Liver (tissue), 3 donors: ENCODE measurements around the gene DMD.

Experiments used
- CTCF ChIP-seq: fragments of 150-350 bp; IDR thresholded peaks from 2 replicates; pipeline ENCODE4 v1.5.1; 2017; ENCODE audit warnings: improper control_type of control experiment, low read depth, low read length; ENCODE audit not compliant: missing input control
- EGR1 ChIP-seq, 2 donors: IDR thresholded peaks; 2 replicates each; pipeline ENCODE4 v1.6.1; 2016 to 2018; ENCODE audit warnings: antibody characterized with exemption in 2 of 2, low read depth in 2 of 2
- GABPA ChIP-seq, 2 donors: IDR thresholded peaks in 1 of 2; conservative IDR thresholded peaks in 1 of 2; 2 replicates each; pipeline ENCODE4 v1.6.1; 2016; ENCODE audit warnings: antibody characterized with exemption in 2 of 2, mild to moderate bottlenecking in 1 of 2, moderate library complexity in 1 of 2
- HNF4A ChIP-seq, 2 donors: conservative IDR thresholded peaks; 2 replicates each; pipeline ENCODE4 v1.6.1; 2016; ENCODE audit warnings: antibody characterized with exemption in 2 of 2, mild to moderate bottlenecking in 2 of 2
- RAD21 ChIP-seq, 2 donors: IDR thresholded peaks; 2 replicates each; pipeline ENCODE4 v1.6.1; 2016; ENCODE audit warnings: antibody characterized with exemption in 2 of 2, mild to moderate bottlenecking in 2 of 2
- REST ChIP-seq: IDR thresholded peaks from 2 replicates; pipeline ENCODE4 v1.6.1; 2016; ENCODE audit warnings: antibody characterized with exemption, mild to moderate bottlenecking
- RXRA ChIP-seq, 2 donors: IDR thresholded peaks; 2 replicates each; pipeline ENCODE4 v1.6.1; 2017 to 2018; ENCODE audit warnings: antibody characterized with exemption in 2 of 2, mild to moderate bottlenecking in 1 of 2
- TF ChIP-seq, protein P1 (sequence below): IDR thresholded peaks from 2 replicates; pipeline ENCODE4 v1.6.1; 2016; ENCODE audit warnings: antibody characterized with exemption
- TF ChIP-seq, protein P2 (sequence below): IDR thresholded peaks from 2 replicates; pipeline ENCODE4 v1.6.1; 2016; ENCODE audit warnings: antibody characterized with exemption
- donor health status: healthy.
- donor health status: healthy.

DNA sequence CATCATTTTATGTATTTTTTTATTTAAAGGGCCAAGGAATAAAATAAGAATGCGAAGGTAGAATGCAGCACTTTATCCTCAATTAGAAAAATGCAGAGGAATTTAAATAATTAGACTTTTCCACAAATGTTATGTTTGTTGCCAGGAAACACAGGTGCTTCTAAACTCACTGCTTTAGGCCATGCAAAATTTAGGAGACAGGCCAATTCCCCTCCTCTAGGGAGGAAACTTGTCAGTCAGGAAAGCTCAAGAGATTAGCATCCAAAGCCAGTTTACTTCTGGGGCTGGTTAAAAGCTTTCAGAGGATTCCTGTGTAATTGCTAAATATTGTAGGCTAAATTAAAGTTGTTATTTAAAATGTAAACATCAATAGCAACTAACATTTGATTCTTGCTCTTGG lies 124.5 kb downstream of the DMD start:
- no peak for TF ChIP-seq RAD21 (IDR thresholded peaks at IDR 0.05)
- no peak for TF ChIP-seq REST
- TF ChIP-seq CTCF, result no peak
- TF ChIP-seq HNF4A (conservative IDR thresholded peaks at IDR 0.05), result no peak
- TF ChIP-seq RXRA (IDR thresholded peaks at IDR 0.05), result no peak
- no peak for TF ChIP-seq GABPA (IDR thresholded peaks at IDR 0.05 in 1 of 2, conservative IDR thresholded peaks at IDR 0.05 in 1 of 2)
- TF ChIP-seq, protein P1, sequence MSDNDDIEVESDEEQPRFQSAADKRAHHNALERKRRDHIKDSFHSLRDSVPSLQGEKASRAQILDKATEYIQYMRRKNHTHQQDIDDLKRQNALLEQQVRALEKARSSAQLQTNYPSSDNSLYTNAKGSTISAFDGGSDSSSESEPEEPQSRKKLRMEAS, result no peak
- TF ChIP-seq, protein P2, sequence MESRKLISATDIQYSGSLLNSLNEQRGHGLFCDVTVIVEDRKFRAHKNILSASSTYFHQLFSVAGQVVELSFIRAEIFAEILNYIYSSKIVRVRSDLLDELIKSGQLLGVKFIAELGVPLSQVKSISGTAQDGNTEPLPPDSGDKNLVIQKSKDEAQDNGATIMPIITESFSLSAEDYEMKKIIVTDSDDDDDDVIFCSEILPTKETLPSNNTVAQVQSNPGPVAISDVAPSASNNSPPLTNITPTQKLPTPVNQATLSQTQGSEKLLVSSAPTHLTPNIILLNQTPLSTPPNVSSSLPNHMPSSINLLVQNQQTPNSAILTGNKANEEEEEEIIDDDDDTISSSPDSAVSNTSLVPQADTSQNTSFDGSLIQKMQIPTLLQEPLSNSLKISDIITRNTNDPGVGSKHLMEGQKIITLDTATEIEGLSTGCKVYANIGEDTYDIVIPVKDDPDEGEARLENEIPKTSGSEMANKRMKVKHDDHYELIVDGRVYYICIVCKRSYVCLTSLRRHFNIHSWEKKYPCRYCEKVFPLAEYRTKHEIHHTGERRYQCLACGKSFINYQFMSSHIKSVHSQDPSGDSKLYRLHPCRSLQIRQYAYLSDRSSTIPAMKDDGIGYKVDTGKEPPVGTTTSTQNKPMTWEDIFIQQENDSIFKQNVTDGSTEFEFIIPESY, result no peak
- TF ChIP-seq EGR1 (IDR thresholded peaks at IDR 0.05; ENCODE audit: low read depth in 2 of 2), result no peak
